Dedifferentiated amniotic fluid mesenchymal stem cell (primary cell): ENCODE measurements around the gene ZEB2.
"Not testable (repeated sequence)": the region's sequence is repeated elsewhere in the genome, so short reads cannot be mapped to it uniquely, and the experiment has no call there.

Experiments
- DNase-seq: peaks from one replicate; pipeline ENCODE4 v3.0.0-alpha.2; 2016; ENCODE audit errors: extremely low spot score

ZEB2 gene

GRCh38 chr2:144385381-144385780, 134.5 kb downstream of the ZEB2 start:
- no peak for DNase-seq

GRCh38 chr2:144383571-144384100, 136.3 kb downstream of the ZEB2 start:
- no peak for DNase-seq

- no peak for DNase-seq
Observed at GRCh38 chr2:144382849-144383248, 137.1 kb downstream of the ZEB2 start.

- DNase-seq, result no peak
Observed at GRCh38 chr2:144381716-144382115, 138.2 kb downstream of the ZEB2 start.

DNA sequence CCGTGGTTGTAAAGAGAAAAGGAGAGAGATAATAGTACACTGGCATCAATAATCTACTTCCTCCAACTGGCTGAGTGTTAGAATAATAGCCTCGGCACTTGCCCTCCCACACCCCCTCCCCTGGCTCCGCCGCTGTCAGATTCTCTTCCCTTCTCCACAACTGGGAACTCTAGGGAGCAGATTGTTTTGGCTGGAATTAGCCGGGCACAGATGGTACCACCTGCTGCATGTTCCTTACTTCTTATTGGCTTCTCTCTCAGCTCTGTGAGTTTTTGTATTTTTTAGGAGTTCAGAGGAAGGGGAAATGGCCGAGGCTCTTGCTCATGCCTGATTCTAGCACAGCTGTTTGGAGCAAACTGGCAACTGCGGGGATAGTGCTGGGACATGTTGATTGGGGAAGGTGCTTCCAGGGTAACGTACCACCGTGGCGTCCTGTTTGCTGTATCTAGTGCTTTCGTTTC, 140.0 kb downstream of the ZEB2 start:
- no peak for DNase-seq

GRCh38 chr2:144378551-144378950, 141.4 kb downstream of the ZEB2 start:
- DNase-seq, result no peak

GRCh38 chr2:144377914-144378313, 142.0 kb downstream of the ZEB2 start:
- no peak for DNase-seq

DNA sequence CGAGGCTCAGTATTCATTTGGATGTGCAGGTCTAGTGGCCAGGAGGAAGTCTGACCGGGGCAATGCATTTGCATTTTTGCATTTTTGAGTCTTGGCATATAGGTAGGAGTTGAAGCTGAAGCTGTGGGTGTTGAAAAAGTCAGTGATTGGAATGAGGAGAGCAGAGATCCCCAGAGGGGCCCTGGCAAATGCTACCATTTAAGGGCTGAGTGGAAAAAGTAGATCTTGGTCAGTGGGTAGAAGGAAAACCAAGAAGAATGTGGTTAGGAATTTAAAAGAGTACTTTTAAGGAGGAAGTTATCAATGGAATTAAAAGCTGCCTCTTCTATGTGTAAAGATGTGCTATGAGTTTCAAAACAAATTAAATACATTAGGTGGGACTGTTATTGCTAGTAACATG, 143.0 kb downstream of the ZEB2 start:
- no peak for DNase-seq

- no peak for DNase-seq
Observed at GRCh38 chr2:144376460-144376859, 143.5 kb downstream of the ZEB2 start.

DNA sequence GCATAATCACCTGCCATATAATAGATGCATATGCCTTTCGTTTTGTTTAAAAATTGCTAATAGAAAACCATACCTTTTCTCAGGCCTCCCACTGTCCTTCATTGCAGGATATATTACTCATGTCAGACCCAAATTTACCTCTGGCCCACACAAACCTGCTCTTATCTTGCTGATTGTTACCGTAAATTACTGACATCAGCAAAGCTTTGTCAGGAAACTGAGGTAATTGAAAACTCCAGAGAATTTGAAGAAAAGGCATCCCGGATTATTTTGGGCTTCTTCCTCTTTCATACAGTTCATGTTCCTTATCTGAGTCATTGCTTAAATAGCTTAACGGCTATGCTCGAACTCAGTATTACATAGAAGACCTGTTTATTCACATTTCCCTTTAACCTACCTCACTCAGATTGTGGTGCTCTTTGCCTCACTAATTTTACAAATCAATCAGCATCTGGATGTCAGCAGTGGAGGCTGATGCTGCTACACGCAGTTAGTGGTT, 145.7 kb downstream of the ZEB2 start:
- DNase-seq, result peak; percentile 37

GRCh38 chr2:144372410-144373080, 147.4 kb downstream of the ZEB2 start:
- DNase-seq, result no peak

GRCh38 chr2:144370937-144371584, 148.9 kb downstream of the ZEB2 start:
- no peak for DNase-seq

GRCh38 chr2:144369416-144369815, 150.5 kb downstream of the ZEB2 start:
- DNase-seq, result no peak

- DNase-seq, result no peak
Observed at GRCh38 chr2:144366825-144367429, 153.0 kb downstream of the ZEB2 start.

GRCh38 chr2:144364944-144365738, 154.8 kb downstream of the ZEB2 start:
- no peak for DNase-seq

DNA sequence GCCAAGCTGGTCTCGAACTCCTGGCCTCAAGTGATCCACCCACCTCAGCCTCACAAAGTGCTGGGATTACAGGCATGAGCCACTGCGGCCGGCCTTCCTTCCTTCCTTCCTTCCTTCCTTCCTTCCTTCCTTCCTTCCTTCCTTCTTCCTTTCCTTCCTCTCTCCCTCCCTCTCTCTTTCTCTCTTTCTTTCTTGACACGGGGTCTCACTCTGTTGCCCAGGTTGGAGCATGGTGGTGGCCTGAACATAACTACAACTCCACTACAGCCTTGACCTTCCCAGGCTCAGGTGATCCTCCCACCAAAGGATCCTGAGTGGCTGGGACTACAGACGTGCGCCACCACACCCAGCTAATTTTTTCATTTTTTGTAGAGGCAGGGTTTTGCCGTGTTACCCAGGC, 155.7 kb downstream of the ZEB2 start:
- not testable (repeated sequence) for DNase-seq

DNA sequence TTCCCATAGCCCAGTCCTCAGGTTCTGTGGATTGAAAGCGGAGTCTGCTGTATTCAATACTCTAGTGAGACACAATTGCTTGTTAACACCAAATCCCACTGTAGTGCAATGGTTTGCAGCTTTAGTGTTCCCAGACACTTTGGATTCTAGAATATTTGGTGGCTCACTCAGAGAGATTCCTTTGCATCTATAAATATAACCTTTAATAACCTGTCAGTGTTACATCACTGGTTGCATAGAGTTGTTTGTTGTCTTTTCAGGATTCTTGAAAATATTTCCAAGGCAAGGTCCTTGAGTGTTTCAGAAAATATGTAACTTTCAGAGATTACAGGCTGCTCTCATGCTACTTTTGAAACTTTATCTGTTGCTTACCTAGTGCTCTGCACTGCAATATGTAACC, 157.5 kb downstream of the ZEB2 start:
- peak; percentile 16 for DNase-seq

DNA sequence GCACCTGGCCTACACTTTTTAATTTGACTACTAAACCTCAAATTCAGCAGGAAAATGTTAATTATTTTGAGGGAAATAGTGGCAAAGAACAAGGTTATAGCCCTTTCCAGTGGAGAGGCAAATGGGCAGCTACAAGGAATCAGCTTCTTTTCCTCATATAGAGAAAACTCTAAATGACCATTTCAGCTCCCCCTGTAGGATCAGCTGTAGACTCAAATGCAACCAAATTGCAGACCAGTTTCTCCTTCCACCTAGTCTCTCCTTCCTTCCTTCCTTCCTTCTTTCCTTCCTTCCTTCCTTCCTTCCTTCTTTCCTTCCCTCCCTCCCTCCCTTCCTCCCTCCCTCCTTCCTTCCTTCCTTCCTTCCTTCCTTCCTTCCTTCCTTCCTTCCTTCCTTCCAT, 158.2 kb downstream of the ZEB2 start:
- DNase-seq, result no peak

DNA sequence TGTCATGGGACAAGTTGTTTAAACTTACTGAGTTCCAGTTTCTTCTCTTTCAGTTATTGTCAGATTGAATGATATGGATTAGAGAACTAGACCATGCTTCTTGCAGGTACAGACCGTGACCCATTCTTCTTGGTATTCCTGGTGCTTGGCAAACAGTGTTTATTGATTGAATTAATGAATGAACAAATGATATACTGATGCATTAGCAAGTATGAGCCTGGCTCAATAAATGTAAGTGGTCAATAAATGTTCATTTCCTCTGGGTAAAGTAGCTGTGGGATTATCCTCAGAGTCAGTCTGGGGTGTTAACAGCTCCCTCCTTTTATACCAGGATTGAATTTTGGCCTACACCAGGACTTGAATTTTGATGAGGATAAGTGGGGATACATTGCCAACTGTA, 160.2 kb downstream of the ZEB2 start:
- DNase-seq, result no peak

DNA sequence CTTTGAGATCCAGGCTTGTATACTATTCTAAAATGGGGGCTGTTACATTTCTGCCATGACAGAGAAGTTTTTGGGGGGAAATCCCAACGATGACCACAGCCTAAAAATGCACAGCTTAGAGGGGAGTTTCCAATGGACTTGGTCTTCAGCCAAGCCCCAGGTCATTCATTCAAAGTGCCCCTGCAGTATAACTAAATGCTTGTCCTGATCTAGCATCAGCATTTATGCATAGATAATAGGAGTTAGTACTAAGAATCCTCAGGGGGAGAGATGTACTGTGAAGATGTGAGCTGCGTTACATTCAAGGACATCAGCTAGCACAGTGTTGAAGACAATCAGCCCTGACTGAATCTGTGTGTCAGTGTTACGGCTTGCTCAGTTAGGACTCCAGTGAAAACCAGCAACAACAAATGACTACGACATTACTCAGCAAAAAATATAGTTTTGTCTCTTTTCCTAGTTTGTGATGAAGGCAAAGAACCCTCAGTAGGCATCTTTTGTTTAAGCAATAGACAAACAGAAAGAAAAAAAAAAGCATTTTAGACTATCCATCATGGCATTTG, 160.9 kb downstream of the ZEB2 start:
- DNase-seq, result peak; percentile 50

DNA sequence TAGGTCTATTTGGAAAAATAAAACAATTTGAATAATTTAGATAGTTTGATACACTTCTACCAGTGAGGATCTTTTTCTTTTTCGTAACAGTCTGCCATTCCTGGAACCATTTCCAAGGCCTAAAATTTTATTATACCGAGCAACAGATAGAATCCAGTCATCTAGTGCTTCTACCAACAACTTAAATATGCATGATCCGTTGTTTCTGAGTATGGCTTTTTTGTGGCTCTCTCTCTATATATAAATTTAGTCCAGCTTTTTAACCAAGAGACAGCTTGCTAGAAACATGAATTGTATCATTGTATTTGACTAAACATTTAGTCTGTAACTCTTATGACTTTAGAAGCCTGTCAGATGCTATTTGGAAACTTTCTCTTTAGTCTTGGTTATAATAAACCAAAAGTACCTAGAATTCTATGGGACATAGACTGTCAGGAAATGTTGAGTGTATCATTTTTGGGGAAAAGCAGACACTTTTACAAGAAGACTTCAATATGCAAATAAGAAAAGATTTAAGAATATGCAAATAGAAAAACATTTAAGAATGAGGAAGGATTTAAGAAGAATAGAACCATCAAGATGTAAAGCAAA, 161.4 kb downstream of the ZEB2 start:
- peak; percentile 21 for DNase-seq
